Activated B cell treated with CpG ODN at 0.5 μM for 24 hours (primary cell): ENCODE data around the gene AMY2A. TPM values are rescaled to one million over a fixed set of nuclear protein-coding genes. Genes with fewer than 3 reads are reported as not detected.

Experiments used
- total RNA-seq: library from RNA; stranded (reverse); gene quantifications from 2 replicates; pipeline ENCODE4 v1.2.3, GENCODE V29; 2022

AMY2A gene
- total RNA-seq, 1 donor from 2014 or later, result not detected

Other genes with a start within 250 kb of the AMY2A start
- 37.1 and 53.3 TPM in 2 replicates for gene RNPC3, start 91.7 kb upstream of the AMY2A start, total RNA-seq
- gene AMY2B, start 45.8 kb upstream of the AMY2A start, total RNA-seq, result 17.3 and 19.7 TPM in 2 replicates
- not detected in 2 replicates for gene AMY1A, start 38.3 kb downstream of the AMY2A start, total RNA-seq
- gene AMY1B, start 78.8 kb downstream of the AMY2A start, total RNA-seq, result not detected in 2 replicates
- not detected in 2 replicates for gene AMY1C, start 132.5 kb downstream of the AMY2A start, total RNA-seq